Esophagus muscularis mucosa (tissue), 2 donors: ENCODE measurements around the gene LIFR.

Experiments used
- POLR2A ChIP-seq: fragments of 450-650 bp; IDR thresholded peaks from one replicate; pipeline ENCODE4 v1.6.1; 2017; ENCODE audit warnings: antibody characterized with exemption, moderate library complexity, mild to moderate bottlenecking, low read depth
- POLR2AphosphoS5 ChIP-seq, 2 donors: sonication (generic); formaldehyde crosslinking; IDR thresholded peaks; one replicate each; pipeline ENCODE4 v1.6.1; 2017; ENCODE audit warnings: antibody characterized with exemption in 2 of 2

DNA sequence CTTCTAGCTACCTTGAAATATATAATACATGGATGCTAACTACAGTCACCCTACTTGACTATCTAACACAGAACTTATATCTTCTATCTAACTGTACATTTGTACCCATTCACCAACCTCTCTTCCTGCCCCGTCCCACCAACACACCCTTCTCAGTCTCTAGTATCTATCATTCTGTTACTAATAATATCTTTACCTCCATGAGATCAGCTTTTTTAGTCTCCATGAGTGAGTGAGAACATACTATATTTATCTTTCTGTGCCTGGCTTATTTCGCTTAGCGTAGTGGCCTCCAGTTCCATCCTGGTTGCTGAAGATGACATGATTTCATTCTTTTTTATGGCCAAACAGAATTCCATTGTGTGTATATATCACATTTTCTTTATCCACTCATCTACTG is 37.0 kb downstream of the LIFR start:
- TF ChIP-seq POLR2A (no peak), POLR2AphosphoS5 (IDR thresholded peaks at IDR 0.05) (no peak)
